ENCODE measurements around the gene HAUS2. TPM values are rescaled to one million over a fixed set of nuclear protein-coding genes. Genes with fewer than 3 reads are reported as not detected.
"Not testable (repeated sequence)": the region's sequence is repeated elsewhere in the genome, so short reads cannot be mapped to it uniquely, and the experiment has no call there.

HAUS2 gene
- total RNA-seq, 1 experiment from 2014 or later: 42.4 TPM

- Histone ChIP-seq H3K27ac (ENCODE audit: low read length) (no peak overlapping the region), H3K27me3 (ENCODE audit: control insufficient read depth, insufficient read depth, low read length) (no peaks in the 10 kb centered on the region), H3K4me3 (ENCODE audit: low read depth in 2 of 2, low read length in 2 of 2) (no peak overlapping the region), H3K36me3 (ENCODE audit: control insufficient read depth, insufficient read depth, low read length) (no peaks in the 10 kb centered on the region; the same call in 1 of the 2 replicates), H3K4me1 (ENCODE audit: control insufficient read depth, insufficient read depth, low read length) (peaks cover 5% of the 10 kb centered on the region; the same call in 1 of the 2 replicates), H3K9me3 (ENCODE audit: control insufficient read depth, insufficient read depth, low read depth, low read length) (no peaks in the 10 kb centered on the region)
- DNase-seq (ENCODE audit: low read depth, low spot score) (no peak), ATAC-seq (no peak)
- in situ Hi-C loops (cut with HindIII; ENCODE audit: low pct_unique_long_range_greater_than_20kb, low sequenced_read_pairs): no loop called here
- TF ChIP-seq REST (IDR thresholded peaks at IDR 0.05; ENCODE audit: insufficient read depth in 1 of 2, low read depth in 2 of 2, low read length in 1 of 2) (no peak), SIN3A (IDR thresholded peaks at IDR 0.05; ENCODE audit: borderline replicate concordance, insufficient read depth, low read depth, low read length) (no peak), POLR2AphosphoS5 (IDR thresholded peaks at IDR 0.05; ENCODE audit: low read depth, low read length) (no peak), TCF7L2 (IDR thresholded peaks at IDR 0.05; ENCODE audit: low read depth, low read length) (no peak), CTCF (IDR thresholded peaks at IDR 0.05) (no peak)
- ChIA-PET POLR2A (interaction anchor here (0.7 kb wide), 1 partner anchor 69 kb away, joined by 6 read pairs; no protein-coding TSS in a partner anchor), CTCF (no interaction called here)
- intact Hi-C loops (cut with micrococcal nuclease; ENCODE audit: unreplicated experiment): no loop called here
- no TSS peak for BruUV-seq (replicated peaks)
These were observed 4.9 kb downstream of the HAUS2 start for GRCh38 chr15:42553554-42553953.

- H3K4me3 ChIP-seq (ENCODE audit: low read depth in 2 of 2, low read length in 2 of 2); BruUV-seq (replicated peaks); H3K27me3 ChIP-seq (ENCODE audit: control insufficient read depth, insufficient read depth, low read length); H3K36me3 ChIP-seq (ENCODE audit: control insufficient read depth, insufficient read depth, low read length); DNase-seq (ENCODE audit: low read depth, low spot score); H3K4me1 ChIP-seq (ENCODE audit: control insufficient read depth, insufficient read depth, low read length); CTCF ChIA-PET; intact Hi-C loops (cut with micrococcal nuclease; ENCODE audit: unreplicated experiment); POLR2A ChIA-PET; H3K27ac ChIP-seq (ENCODE audit: low read length); in situ Hi-C loops (cut with HindIII; ENCODE audit: low pct_unique_long_range_greater_than_20kb, low sequenced_read_pairs); ATAC-seq; H3K9me3 ChIP-seq (ENCODE audit: control insufficient read depth, insufficient read depth, low read depth, low read length): not testable (repeated sequence)
These were observed 8.0 kb downstream of the HAUS2 start for GRCh38 chr15:42556550-42557207.

- TF ChIP-seq TCF7L2 (IDR thresholded peaks at IDR 0.05; ENCODE audit: low read depth, low read length): no peak
- no peak for TF ChIP-seq REST (IDR thresholded peaks at IDR 0.05; ENCODE audit: insufficient read depth in 1 of 2, low read depth in 2 of 2, low read length in 1 of 2)
- TF ChIP-seq CTCF (IDR thresholded peaks at IDR 0.05): no peak
- TF ChIP-seq POLR2AphosphoS5 (IDR thresholded peaks at IDR 0.05; ENCODE audit: low read depth, low read length): no peak
- no peak for TF ChIP-seq SIN3A (IDR thresholded peaks at IDR 0.05; ENCODE audit: borderline replicate concordance, insufficient read depth, low read depth, low read length)
- Histone ChIP-seq H3K27ac (ENCODE audit: low read length) (no peak overlapping the region), H3K27me3 (ENCODE audit: control insufficient read depth, insufficient read depth, low read length) (no peaks in the 10 kb centered on the region), H3K4me3 (ENCODE audit: low read depth in 2 of 2, low read length in 2 of 2) (no peak overlapping the region), H3K36me3 (ENCODE audit: control insufficient read depth, insufficient read depth, low read length) (peaks cover 10% of the 10 kb centered on the region; the same call in 1 of the 2 replicates), H3K4me1 (ENCODE audit: control insufficient read depth, insufficient read depth, low read length) (no peaks in the 10 kb centered on the region), H3K9me3 (ENCODE audit: control insufficient read depth, insufficient read depth, low read depth, low read length) (no peaks in the 10 kb centered on the region)
- CTCF ChIA-PET: no interaction called here
- intact Hi-C loops (cut with micrococcal nuclease; ENCODE audit: unreplicated experiment) (no loop called here), in situ Hi-C loops (cut with HindIII; ENCODE audit: low pct_unique_long_range_greater_than_20kb, low sequenced_read_pairs) (no loop called here)
- no TSS peak for BruUV-seq (replicated peaks)
- ATAC-seq (no peak), DNase-seq (ENCODE audit: low read depth, low spot score) (no peak)
- POLR2A ChIA-PET: no interaction called here
These were observed 10.1 kb downstream of the HAUS2 start for GRCh38 chr15:42558739-42559138.

Measured in Panc1 (cell line).